Keratinocyte (primary cell): Measurements from ENCODE around the gene FMN1. TPM values are rescaled to one million over a fixed set of nuclear protein-coding genes. Genes with fewer than 3 reads are reported as not detected.

ENCODE experiments used
- DNase-seq: peaks from one replicate; pipeline ENCODE4 v3.0.0-alpha.2; 2011; ENCODE audit warnings: low read depth, missing footprints, low spot score
- FAIRE-seq: peaks from 2 replicates; lab custom pipeline; 2011; peaks lifted over from hg19 to GRCh38; lab: Jason Lieb, UNC
- H2AFZ ChIP-seq: 2 replicates; pipeline ENCODE4 v1.6.0; 2012; ENCODE audit warnings: low read length, control low read depth, inconsistent platforms; ENCODE audit not compliant: control insufficient read depth
- H3K27ac ChIP-seq: 2 replicates; pipeline ENCODE4 v1.5.1; 2011; ENCODE audit warnings: low read length; ENCODE audit not compliant: control insufficient read depth, insufficient read depth
- H3K27me3 ChIP-seq: 3 replicates; pipeline ENCODE4 v1.6.0; 2011; ENCODE audit warnings: low read length; ENCODE audit not compliant: control insufficient read depth, insufficient read depth; ENCODE audit errors: extremely low read depth
- H3K36me3 ChIP-seq, 2 experiments: 2 replicates in 1 of 2; 3 replicates in 1 of 2; pipeline ENCODE4 v1.5.1; 2011; ENCODE audit warnings: low read length in 2 of 2, mild to moderate bottlenecking in 1 of 2; ENCODE audit not compliant: control insufficient read depth in 2 of 2, insufficient read depth in 2 of 2; ENCODE audit errors: extremely low read depth in 1 of 2
- H3K4me1 ChIP-seq: 3 replicates; pipeline ENCODE4 v1.5.1; 2011; ENCODE audit warnings: low read length; ENCODE audit not compliant: control insufficient read depth, insufficient read depth; ENCODE audit errors: extremely low read depth
- H3K4me2 ChIP-seq: 3 replicates; pipeline ENCODE4 v1.6.0; 2011; ENCODE audit warnings: low read depth, low read length; ENCODE audit not compliant: control insufficient read depth, insufficient read depth; ENCODE audit errors: extremely low read depth
- H3K4me3 ChIP-seq, 3 experiments: fragments of 200-600 bp in 1 of 3; sonication (generic) in 1 of 3; 2 replicates in 2 of 3; 3 replicates in 1 of 3; pipeline ENCODE4 v1.5.1; 2011 to 2016; ENCODE audit warnings: low read length in 3 of 3, mild to moderate bottlenecking in 3 of 3, control low read depth in 2 of 3, inconsistent platforms in 1 of 3, low read depth in 1 of 3, mixed read lengths in 1 of 3, mixed run types in 1 of 3, moderate library complexity in 1 of 3; ENCODE audit not compliant: control insufficient read depth in 2 of 3, insufficient read depth in 2 of 3; ENCODE audit errors: extremely low read depth in 1 of 3
- H3K79me2 ChIP-seq: 2 replicates; pipeline ENCODE4 v1.6.0; 2012; ENCODE audit warnings: low read length; ENCODE audit not compliant: control insufficient read depth, insufficient read depth
- H3K9ac ChIP-seq: 3 replicates; pipeline ENCODE4 v1.6.0; 2011; ENCODE audit warnings: low read length; ENCODE audit not compliant: control insufficient read depth, insufficient read depth; ENCODE audit errors: extremely low read depth
- H3K9me1 ChIP-seq: 3 replicates; pipeline ENCODE4 v1.6.0; 2011; ENCODE audit warnings: low read length; ENCODE audit not compliant: control insufficient read depth, insufficient read depth; ENCODE audit errors: extremely low read depth
- H3K9me3 ChIP-seq: 2 replicates; pipeline ENCODE4 v1.5.1; 2012; ENCODE audit warnings: low read depth, low read length; ENCODE audit not compliant: control insufficient read depth
- H4K20me1 ChIP-seq: 3 replicates; pipeline ENCODE4 v1.6.0; 2011; ENCODE audit warnings: low read length; ENCODE audit not compliant: control insufficient read depth, insufficient read depth; ENCODE audit errors: extremely low read depth
- EZH2 ChIP-seq: IDR thresholded peaks from one replicate; pipeline ENCODE4 v1.6.1; 2012; ENCODE audit warnings: inconsistent platforms, mild to moderate bottlenecking, low read length, moderate library complexity
- dilution Hi-C: fragments of 300-500 bp; cut with MboI; formaldehyde crosslinking; loops from one replicate; pipeline ENCODE4 v1.7.0; 2020; ENCODE audit warnings: low sequenced_read_pairs; ENCODE audit not compliant: extremely low pct_ligation_motif_present
- polyA plus RNA-seq, 5 experiments: library from polyadenylated mRNA; depleted of rRNA in 3 of 5; stranded (reverse) in 3 of 5; stranded (forward) in 1 of 5; unstranded in 1 of 5; fragments of >200 nt; gene quantifications; 1 replicate in 1 of 5; 2 replicates in 3 of 5; 3 replicates in 1 of 5; pipeline versions ENCODE4 v1.2.1 to v1.2.3, GENCODE V29; 2011 to 2012; ENCODE audit warnings: missing spikeins in 2 of 5, low read depth in 1 of 5, low replicate concordance in 1 of 5
- TF ChIP-seq, protein P1 (sequence below), 3 experiments: IDR thresholded peaks in 1 of 3; conservative IDR thresholded peaks in 1 of 3; optimal IDR thresholded peaks in 1 of 3; 2 replicates in 2 of 3; 3 replicates in 1 of 3; pipeline versions ENCODE3 to v1.5.1; 2011; ENCODE audit warnings: low read length in 3 of 3, mild to moderate bottlenecking in 3 of 3, moderate library complexity in 2 of 3, control low read depth in 1 of 3, inconsistent platforms in 1 of 3; ENCODE audit not compliant: insufficient read depth in 2 of 3; ENCODE audit errors: extremely low read depth in 1 of 3

FMN1 gene
- polyA plus RNA-seq, 1 donor (not counting 4 experiments of a cell fraction or from before 2014, with no cell fraction given), result 0.71 TPM

DNA sequence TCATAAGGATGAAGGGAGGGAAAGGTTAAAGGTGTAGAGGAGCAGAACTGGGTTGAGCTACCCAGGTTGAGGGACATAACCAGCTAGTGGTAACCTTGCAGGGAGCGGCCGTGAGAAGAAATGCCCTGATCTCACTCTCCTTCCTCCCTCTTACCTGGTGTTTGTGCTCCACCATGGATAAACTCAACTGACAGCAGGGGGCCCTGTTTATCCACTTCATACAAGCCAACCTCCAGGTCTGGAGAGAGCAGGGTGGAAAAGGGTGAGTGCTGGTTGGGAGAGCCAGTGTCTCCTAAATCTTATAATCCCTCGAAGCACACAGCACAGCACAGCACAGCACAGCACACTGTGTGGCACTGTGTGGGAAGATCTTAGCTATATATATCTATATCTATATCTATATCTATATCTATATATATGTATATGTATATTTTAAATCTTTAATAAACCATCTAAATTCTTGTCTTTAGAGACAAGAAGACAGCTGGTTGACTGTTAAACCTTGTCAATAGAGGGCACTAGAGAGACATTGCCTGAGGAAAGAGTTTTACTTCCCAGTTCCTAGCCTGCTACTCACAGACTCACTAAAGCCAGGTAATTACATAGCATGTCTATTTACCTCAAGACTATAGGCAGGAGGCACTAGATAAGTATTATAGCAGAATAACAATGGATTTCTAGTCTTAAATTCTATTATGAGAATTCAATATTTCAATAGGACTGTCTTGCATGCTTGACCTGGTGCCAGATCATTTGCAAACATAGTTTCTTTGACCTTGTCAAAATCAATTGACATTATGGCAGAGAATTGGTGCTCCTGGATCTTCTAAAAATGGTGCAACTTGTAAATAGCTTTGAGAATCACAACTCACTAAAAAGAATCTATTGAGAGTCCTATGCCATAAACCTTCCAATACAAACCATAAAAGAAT is 21.7 kb upstream of the FMN1 start:
- peak; percentile 74 for FAIRE-seq

DNA sequence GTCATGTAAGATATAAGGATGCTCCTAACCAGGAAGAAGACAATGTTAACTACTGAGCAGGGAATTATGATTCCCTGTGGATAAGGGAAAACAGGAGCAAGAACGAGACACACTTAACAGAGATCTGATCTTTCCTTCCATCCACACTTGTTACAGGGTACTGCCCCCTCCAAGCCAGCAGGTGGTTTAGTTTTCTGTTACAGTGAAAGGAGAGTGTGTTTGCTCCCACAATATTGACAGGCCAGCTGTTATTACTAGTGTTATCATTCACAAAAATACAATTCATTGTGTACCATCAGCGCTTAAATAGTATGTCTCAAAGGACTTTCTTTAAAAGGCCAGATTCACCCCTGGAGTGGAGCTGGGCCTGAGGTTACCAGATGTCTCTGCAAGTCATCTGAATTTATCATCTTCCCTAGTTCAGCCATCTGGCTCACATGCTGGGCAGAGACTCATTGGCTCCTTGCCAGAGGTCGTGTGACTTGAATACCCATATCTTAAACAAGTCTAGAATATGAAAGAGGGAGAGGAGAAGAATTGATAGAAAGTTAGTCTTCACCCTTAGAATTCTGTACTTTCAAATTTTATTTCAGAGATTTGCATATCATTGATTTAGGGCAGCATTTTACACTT is 16.8 kb upstream of the FMN1 start:
- H3K4me1 ChIP-seq, result no peaks in the 10 kb centered on the region
- FAIRE-seq (no peak), DNase-seq (no peak)
- no peaks in the 10 kb centered on the region for H3K36me3 ChIP-seq
- H3K9ac ChIP-seq, result no peak overlapping the region
- H3K9me1 ChIP-seq, result no peaks in the 10 kb centered on the region
- no peaks in the 10 kb centered on the region for H4K20me1 ChIP-seq
- no peak overlapping the region for H3K4me3 ChIP-seq
- no peak overlapping the region for H3K27ac ChIP-seq
- no peaks in the 10 kb centered on the region for H3K27me3 ChIP-seq
- H3K79me2 ChIP-seq, result no peaks in the 10 kb centered on the region
- TF ChIP-seq EZH2, result no peak
- TF ChIP-seq, protein P1, sequence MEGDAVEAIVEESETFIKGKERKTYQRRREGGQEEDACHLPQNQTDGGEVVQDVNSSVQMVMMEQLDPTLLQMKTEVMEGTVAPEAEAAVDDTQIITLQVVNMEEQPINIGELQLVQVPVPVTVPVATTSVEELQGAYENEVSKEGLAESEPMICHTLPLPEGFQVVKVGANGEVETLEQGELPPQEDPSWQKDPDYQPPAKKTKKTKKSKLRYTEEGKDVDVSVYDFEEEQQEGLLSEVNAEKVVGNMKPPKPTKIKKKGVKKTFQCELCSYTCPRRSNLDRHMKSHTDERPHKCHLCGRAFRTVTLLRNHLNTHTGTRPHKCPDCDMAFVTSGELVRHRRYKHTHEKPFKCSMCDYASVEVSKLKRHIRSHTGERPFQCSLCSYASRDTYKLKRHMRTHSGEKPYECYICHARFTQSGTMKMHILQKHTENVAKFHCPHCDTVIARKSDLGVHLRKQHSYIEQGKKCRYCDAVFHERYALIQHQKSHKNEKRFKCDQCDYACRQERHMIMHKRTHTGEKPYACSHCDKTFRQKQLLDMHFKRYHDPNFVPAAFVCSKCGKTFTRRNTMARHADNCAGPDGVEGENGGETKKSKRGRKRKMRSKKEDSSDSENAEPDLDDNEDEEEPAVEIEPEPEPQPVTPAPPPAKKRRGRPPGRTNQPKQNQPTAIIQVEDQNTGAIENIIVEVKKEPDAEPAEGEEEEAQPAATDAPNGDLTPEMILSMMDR (optimal IDR thresholded peaks at IDR 0.05 in 1 of 3, IDR thresholded peaks at IDR 0.05 in 1 of 3, conservative IDR thresholded peaks at IDR 0.05 in 1 of 3; ENCODE audit: extremely low read depth in 1 of 3, insufficient read depth in 2 of 3, low read length in 3 of 3), result no peak
- H2AFZ ChIP-seq, result no peak overlapping the region
- H3K4me2 ChIP-seq, result no peak overlapping the region
- dilution Hi-C loops, result no loop called here
- no peaks in the 10 kb centered on the region for H3K9me3 ChIP-seq

More for the DNA sequence above, 21.7 kb upstream of the FMN1 start:
- TF ChIP-seq, protein P1 (optimal IDR thresholded peaks at IDR 0.05 in 1 of 3, IDR thresholded peaks at IDR 0.05 in 1 of 3, conservative IDR thresholded peaks at IDR 0.05 in 1 of 3; ENCODE audit: extremely low read depth in 1 of 3, insufficient read depth in 2 of 3, low read length in 3 of 3), result peak; percentile 26 to 55 (median 50)
- TF ChIP-seq EZH2, result no peak
- H3K4me1 ChIP-seq, result peaks cover 2% of the 10 kb centered on the region
- no peak overlapping the region for H2AFZ ChIP-seq
- no peaks in the 10 kb centered on the region for H3K79me2 ChIP-seq
- dilution Hi-C loops, result no loop called here
- H3K4me2 ChIP-seq, result no peak overlapping the region
- H3K9ac ChIP-seq, result no peak overlapping the region
- no peaks in the 10 kb centered on the region for H3K27me3 ChIP-seq
- no peaks in the 10 kb centered on the region for H3K9me3 ChIP-seq
- H3K9me1 ChIP-seq, result no peaks in the 10 kb centered on the region
- no peaks in the 10 kb centered on the region for H4K20me1 ChIP-seq
- H3K36me3 ChIP-seq, result no peaks in the 10 kb centered on the region
- H3K27ac ChIP-seq, result no peak overlapping the region
- H3K4me3 ChIP-seq, result no peak overlapping the region
- DNase-seq, result no peak
